DOHH2 (cell line): Measurements from ENCODE around the gene SLC2A9.

ENCODE experiments used
- H3F3A ChIP-seq: fragments of 200-600 bp; sonication (generic), shearing (Covaris generic); 2 replicates; pipeline ENCODE4 v1.6.0; 2016; ENCODE audit warnings: antibody characterized with exemption, mild to moderate bottlenecking; ENCODE audit not compliant: control insufficient read depth, insufficient read depth
- H3K27ac ChIP-seq: fragments of 200-600 bp; sonication (generic); 2 replicates; pipeline ENCODE4 v1.5.1; 2014; ENCODE audit warnings: low read depth, mild to moderate bottlenecking, low read length, moderate library complexity
- H3K27me3 ChIP-seq: fragments of 200-600 bp; sonication (generic); 2 replicates; pipeline ENCODE4 v1.6.1; 2014; ENCODE audit warnings: mild to moderate bottlenecking, low read length, mixed read lengths; ENCODE audit not compliant: control insufficient read depth
- H3K36me3 ChIP-seq: fragments of 200-600 bp; sonication (generic); 2 replicates; pipeline ENCODE4 v1.6.1; 2014; ENCODE audit warnings: mild to moderate bottlenecking, low read length, moderate library complexity, mixed read lengths; ENCODE audit not compliant: control insufficient read depth
- H3K4me1 ChIP-seq: fragments of 200-600 bp; sonication (generic); 2 replicates; pipeline ENCODE4 v1.6.1; 2014; ENCODE audit warnings: mild to moderate bottlenecking, low read length, mixed read lengths; ENCODE audit not compliant: control insufficient read depth
- H3K4me2 ChIP-seq: fragments of 200-600 bp; sonication (generic); 2 replicates; pipeline ENCODE4 v1.6.0; 2014; ENCODE audit warnings: mild to moderate bottlenecking, low read length, moderate library complexity
- H3K4me3 ChIP-seq: fragments of 200-600 bp; sonication (generic); 2 replicates; pipeline ENCODE4 v1.5.1; 2014; ENCODE audit warnings: mild to moderate bottlenecking, low read length, mixed read lengths
- H3K79me2 ChIP-seq: fragments of 200-600 bp; sonication (generic); 2 replicates; pipeline ENCODE4 v1.6.1; 2014; ENCODE audit warnings: mild to moderate bottlenecking, low read length, mixed read lengths; ENCODE audit not compliant: control insufficient read depth
- H3K9me2 ChIP-seq: fragments of 200-600 bp; sonication (generic); replicated peaks from 2 replicates; pipeline ENCODE4 v1.6.1; 2014; ENCODE audit warnings: mild to moderate bottlenecking, low read length, mixed read lengths; ENCODE audit not compliant: control insufficient read depth
- H3K9me3 ChIP-seq: fragments of 200-600 bp; sonication (generic); 2 replicates; pipeline ENCODE4 v1.6.1; 2014; ENCODE audit warnings: antibody characterized with exemption, low read length, mixed read lengths; ENCODE audit not compliant: control insufficient read depth, insufficient read depth
- H4K20me1 ChIP-seq: fragments of 200-600 bp; sonication (generic); 2 replicates; pipeline ENCODE4 v1.6.0; 2014; ENCODE audit warnings: low read depth, mild to moderate bottlenecking, antibody characterized with exemption, low read length, moderate library complexity; ENCODE audit not compliant: control insufficient read depth, insufficient read depth
- EZH2phosphoT487 ChIP-seq: fragments of 200-600 bp; sonication (generic); IDR thresholded peaks from 2 replicates; pipeline ENCODE4 v1.6.1; 2017; ENCODE audit warnings: borderline replicate concordance, mild to moderate bottlenecking, antibody characterized with exemption, low read length, moderate library complexity, mixed read lengths
- TF ChIP-seq, protein P1 (sequence below): fragments of 200-600 bp; sonication (generic); IDR thresholded peaks from one replicate; pipeline ENCODE4 v1.5.1; 2014; ENCODE audit warnings: antibody characterized with exemption, mild to moderate bottlenecking, low read depth, low read length; ENCODE audit not compliant: poor library complexity, severe bottlenecking

SLC2A9 gene

DNA sequence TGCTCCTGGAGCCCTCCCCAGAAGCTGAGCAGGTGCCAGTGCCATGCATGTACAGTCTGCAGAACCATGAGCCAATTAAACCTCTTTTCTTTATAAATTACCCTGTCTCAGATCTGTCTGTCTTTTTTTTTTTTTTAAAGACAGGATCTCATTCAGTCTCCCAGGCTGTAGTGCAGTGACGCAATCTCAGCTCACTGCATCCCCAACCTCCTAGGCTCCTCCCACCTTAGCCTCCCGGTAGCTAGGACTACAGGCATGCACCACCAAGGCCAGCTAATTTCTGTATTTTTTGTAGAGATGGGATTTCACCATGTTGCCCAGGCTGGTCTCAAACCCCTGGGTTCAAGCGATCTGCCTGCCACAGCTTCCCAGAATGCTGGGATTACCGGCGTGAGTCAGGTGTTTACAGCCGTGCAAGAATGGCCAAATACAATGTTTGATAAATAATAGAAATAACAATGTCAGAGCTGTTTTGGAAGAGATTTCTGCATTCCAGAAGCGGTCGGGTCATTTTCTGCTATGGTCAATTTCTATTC lies 68.8 kb downstream of the SLC2A9 start:
- Histone ChIP-seq H3F3A (no peaks in the 10 kb centered on the region), H3K9me2 (no peaks in the 10 kb centered on the region), H3K79me2 (no peaks in the 10 kb centered on the region), H3K4me1 (no peaks in the 10 kb centered on the region), H3K4me2 (no peak overlapping the region), H3K27me3 (no peaks in the 10 kb centered on the region), H3K27ac (no peak overlapping the region), H3K36me3 (no peaks in the 10 kb centered on the region), H4K20me1 (no peaks in the 10 kb centered on the region), H3K4me3 (no peak overlapping the region), H3K9me3 (no peaks in the 10 kb centered on the region)
- TF ChIP-seq, protein P1, sequence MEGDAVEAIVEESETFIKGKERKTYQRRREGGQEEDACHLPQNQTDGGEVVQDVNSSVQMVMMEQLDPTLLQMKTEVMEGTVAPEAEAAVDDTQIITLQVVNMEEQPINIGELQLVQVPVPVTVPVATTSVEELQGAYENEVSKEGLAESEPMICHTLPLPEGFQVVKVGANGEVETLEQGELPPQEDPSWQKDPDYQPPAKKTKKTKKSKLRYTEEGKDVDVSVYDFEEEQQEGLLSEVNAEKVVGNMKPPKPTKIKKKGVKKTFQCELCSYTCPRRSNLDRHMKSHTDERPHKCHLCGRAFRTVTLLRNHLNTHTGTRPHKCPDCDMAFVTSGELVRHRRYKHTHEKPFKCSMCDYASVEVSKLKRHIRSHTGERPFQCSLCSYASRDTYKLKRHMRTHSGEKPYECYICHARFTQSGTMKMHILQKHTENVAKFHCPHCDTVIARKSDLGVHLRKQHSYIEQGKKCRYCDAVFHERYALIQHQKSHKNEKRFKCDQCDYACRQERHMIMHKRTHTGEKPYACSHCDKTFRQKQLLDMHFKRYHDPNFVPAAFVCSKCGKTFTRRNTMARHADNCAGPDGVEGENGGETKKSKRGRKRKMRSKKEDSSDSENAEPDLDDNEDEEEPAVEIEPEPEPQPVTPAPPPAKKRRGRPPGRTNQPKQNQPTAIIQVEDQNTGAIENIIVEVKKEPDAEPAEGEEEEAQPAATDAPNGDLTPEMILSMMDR = no peak
- no peak for TF ChIP-seq EZH2phosphoT487

DNA sequence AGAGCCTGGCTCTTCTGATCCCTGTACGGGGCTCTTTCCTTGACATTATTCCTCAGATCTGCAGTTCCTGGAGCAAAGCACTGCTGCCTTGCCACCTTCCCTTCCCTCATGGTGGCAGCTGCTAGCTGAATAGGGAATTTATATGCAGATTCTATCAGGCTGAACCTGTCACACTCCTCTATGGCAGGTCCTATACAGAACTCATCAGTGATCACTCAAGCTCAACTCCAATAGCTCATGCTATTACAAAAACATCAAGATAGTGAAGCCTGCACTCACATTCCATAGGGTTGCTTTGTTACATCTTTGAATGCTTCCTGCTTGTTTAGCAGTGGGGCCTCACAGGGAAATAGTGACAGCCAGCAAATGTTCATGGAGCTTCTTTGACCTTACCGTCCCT lies 71.7 kb downstream of the SLC2A9 start:
- no peaks in the 10 kb centered on the region for H3K9me2 ChIP-seq
- no peak overlapping the region for H3K4me2 ChIP-seq
- no peaks in the 10 kb centered on the region for H3K9me3 ChIP-seq
- H3F3A ChIP-seq = no peaks in the 10 kb centered on the region
- no peaks in the 10 kb centered on the region for H3K79me2 ChIP-seq
- no peaks in the 10 kb centered on the region for H4K20me1 ChIP-seq
- no peaks in the 10 kb centered on the region for H3K36me3 ChIP-seq
- H3K4me3 ChIP-seq = no peak overlapping the region
- TF ChIP-seq EZH2phosphoT487 = no peak
- TF ChIP-seq, protein P1 = no peak
- no peaks in the 10 kb centered on the region for H3K4me1 ChIP-seq
- H3K27ac ChIP-seq = no peak overlapping the region
- no peaks in the 10 kb centered on the region for H3K27me3 ChIP-seq

DNA sequence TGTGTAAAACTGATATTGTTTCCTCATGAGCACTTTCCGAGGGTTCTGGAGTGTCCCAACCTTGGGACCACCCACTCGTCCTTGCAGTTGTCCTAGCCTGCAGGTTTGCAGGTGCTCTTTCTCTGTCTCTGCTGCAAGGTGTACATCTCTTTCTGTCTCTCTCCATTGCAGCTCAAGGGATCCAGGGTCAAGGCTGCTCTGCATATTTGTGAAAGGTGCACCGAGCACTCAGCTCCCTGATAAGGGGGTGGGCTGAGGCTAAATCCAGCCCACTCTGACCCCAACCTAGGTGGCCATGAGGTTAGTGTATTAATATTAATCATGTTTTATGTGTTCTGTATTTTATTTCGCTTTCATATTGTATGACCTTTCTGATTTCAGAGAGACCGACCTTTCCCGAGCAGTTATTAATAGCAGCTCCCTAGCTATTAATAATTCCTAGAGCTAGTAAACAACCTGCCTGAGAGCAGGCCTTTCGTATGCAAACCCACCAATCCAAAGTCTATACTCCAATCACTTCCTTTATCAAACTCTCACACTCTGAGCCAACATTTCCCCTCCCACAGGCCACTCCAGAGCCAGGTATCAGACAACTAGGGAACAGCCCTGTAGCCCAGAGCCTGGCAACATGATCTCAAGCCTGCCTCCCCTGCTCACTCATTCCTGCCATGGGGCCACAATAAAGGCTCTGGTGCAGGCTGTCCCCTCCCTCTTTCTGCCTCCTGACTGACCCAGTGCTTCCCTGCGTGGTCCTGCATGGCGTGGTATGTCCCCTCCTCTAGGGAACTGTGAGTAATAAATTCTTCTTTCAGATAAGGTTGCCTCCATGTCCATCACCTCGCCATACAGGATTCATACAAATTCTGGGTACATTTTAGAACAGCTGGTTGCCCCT lies 73.9 kb downstream of the SLC2A9 start:
- Histone ChIP-seq H3K9me2 (no peaks in the 10 kb centered on the region), H3K36me3 (no peaks in the 10 kb centered on the region), H3K27me3 (no peaks in the 10 kb centered on the region), H3K27ac (no peak overlapping the region), H3K4me2 (no peak overlapping the region), H3K4me3 (no peak overlapping the region), H4K20me1 (no peaks in the 10 kb centered on the region), H3K79me2 (no peaks in the 10 kb centered on the region), H3K4me1 (no peaks in the 10 kb centered on the region), H3K9me3 (no peaks in the 10 kb centered on the region), H3F3A (no peaks in the 10 kb centered on the region)
- TF ChIP-seq, protein P1 = no peak
- no peak for TF ChIP-seq EZH2phosphoT487
